NCI-H460 (cell line): ENCODE measurements around the gene EIF2D. TPM values are rescaled to one million over a fixed set of nuclear protein-coding genes. Genes with fewer than 3 reads are reported as not detected.
A peak's percentile ranks its signal among the peaks of the same experiment; 100 is the strongest.

ENCODE experiments used
- DNase-seq: peaks from one replicate; pipeline ENCODE4 v3.0.0-alpha.2; 2016; ENCODE audit warnings: low read depth; ENCODE audit errors: extremely low read depth
- total RNA-seq: library from RNA; depleted of rRNA; stranded (reverse); fragments of >200 nt; shearing (Covaris generic); gene quantifications from 2 replicates; pipeline ENCODE4 v1.2.3, GENCODE V29; 2014

EIF2D gene
- total RNA-seq, 1 experiment from 2014 or later, result 114 TPM

DNA sequence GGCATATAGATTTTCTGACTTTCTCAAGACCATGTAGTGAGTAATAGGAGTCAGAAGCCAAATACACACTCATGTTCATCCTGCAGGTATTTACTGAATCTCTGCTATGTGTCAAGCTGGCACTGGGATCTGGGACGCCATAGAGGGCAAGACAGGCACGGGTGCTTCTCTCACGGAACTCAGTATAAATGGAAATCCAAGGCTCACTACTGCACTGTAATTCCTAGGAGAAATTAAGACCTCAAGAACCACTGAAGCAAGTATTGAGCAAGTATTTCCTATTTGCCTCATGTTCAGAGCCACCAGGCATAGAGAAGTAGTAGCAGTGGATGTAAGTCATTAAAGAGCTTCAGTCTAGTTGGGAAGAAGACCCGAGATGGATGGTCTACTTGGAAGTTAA, 38.9 kb downstream of the EIF2D start:
- DNase-seq, result no peak

DNA sequence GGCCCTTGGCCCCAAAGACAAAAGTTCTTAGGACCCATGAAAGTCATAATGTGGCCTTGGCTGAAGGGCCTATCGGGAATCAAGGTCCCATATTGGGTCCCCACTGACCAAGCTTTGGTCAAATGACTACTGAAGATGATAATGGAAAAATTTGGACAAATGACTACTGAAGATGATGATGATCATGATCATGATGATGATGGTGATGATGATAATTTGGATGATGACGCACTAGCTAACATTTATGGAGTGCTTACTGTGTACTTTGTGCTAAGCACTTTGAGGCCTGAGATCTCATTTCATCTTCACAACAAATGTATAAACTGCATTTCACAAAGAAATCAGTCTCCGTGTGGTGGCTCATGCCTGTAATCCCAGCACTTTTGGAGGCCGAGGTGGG, 39.4 kb downstream of the EIF2D start:
- no peak for DNase-seq

DNA sequence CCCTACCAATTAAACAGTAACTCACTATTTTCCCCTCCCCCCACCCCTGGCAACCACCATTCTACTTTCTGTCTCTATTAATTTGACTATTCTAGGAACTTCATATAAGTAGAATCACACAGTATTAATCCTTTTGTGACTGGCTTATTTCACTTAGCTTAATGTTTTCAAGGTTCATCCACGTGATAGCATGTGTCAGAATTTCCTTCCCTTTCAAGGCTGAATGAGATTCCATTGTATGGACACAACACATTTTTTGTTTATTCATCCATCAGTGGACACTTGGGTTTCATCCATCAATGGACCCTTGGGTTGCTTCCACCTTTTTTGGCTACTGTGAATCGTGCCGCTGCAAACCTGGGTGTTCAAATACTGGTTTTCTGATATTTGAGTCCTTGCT, 41.7 kb downstream of the EIF2D start:
- DNase-seq, result no peak

DNA sequence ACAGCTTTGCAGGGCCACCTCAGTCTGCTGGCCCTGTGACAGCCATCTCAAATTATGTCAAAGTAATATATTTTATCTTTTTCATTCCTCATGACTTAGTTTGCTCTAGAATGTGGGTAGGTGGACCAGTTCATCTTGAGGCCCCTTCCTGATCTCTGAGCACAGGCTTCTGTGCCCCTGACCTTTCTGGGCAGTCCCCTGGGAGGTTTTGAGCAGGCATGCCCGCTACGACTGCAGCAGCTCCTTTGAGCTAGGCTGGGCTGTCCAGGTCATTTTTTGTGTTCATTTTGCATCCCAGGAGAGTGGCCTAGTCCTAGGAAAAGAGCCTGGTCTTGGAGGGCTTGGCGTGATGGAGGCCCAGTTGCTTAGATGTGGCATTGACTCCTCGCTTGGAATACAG, 42.7 kb downstream of the EIF2D start:
- DNase-seq, result no peak

DNA sequence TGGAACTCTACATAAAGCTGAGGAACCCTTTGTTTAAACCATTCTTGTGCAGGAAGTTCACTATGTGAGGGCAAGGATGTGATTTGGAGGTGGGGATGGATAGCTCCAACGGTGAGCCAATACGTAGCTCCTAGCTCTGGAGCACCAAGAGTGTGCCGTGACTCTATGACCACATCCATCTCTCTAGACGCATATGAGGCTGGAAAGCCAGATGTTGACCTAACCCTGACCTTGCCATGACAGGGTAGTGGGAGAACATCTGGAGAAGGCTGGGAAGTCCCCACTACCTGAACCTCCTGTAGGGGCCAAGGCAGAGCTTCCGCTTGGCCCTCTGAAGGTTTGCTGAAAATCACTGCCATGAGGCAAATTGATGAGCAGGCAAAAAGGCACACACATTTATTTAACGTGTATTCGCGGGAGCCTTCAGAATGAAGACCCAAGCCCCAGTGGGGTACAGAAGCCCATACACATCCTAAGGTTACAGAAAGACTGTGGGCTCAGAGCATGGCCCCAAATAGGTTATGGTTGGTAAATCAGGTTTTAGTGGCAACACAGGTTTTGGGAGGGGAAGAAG, 43.4 kb downstream of the EIF2D start:
- no peak for DNase-seq

- DNase-seq, result no peak
Measured at GRCh38 chr1:206568256-206568655, 44.0 kb downstream of the EIF2D start.

DNA sequence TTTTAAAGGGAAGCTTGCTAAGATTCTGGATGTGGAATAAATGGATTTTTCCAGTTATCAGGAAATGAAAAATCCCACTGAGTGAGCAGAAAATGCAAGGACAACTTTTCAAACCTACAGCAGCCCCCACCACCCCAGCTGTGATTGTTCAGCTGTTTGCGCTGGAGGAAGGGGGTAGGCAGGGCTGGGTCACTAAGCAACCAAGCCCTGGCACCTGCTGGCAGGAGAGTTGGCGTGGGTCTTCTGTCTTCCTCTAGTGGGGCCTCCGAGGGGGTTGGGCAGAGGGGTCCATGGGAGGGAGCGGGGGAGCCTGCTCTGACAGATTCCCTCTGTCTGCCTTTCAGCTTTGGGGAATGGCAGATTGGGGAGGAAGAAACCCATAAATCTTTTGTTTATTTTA, 45.3 kb downstream of the EIF2D start:
- no peak for DNase-seq

- DNase-seq, result no peak
Measured at GRCh38 chr1:206565995-206566394, 46.3 kb downstream of the EIF2D start.

GRCh38 chr1:206563367-206564207, 48.7 kb downstream of the EIF2D start:
- no peak for DNase-seq

GRCh38 chr1:206560007-206560716, 52.1 kb downstream of the EIF2D start:
- DNase-seq, result no peak

DNA sequence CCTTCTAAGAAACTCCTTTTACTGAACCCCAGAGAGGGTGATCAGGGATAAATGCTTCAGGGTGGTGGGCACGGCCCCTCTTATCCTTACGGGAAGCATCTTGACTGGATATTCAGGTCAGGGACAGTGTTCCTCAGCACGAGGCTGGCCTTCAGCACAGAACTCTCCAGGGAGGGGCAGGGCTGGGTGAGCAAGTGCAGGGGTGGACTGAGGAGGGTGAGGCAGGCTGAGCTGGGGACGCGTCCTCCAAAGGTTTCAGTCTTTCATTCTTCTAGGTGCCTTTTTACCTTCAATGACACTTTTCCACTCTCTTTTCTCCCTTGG, 52.6 kb downstream of the EIF2D start:
- no peak for DNase-seq

DNA sequence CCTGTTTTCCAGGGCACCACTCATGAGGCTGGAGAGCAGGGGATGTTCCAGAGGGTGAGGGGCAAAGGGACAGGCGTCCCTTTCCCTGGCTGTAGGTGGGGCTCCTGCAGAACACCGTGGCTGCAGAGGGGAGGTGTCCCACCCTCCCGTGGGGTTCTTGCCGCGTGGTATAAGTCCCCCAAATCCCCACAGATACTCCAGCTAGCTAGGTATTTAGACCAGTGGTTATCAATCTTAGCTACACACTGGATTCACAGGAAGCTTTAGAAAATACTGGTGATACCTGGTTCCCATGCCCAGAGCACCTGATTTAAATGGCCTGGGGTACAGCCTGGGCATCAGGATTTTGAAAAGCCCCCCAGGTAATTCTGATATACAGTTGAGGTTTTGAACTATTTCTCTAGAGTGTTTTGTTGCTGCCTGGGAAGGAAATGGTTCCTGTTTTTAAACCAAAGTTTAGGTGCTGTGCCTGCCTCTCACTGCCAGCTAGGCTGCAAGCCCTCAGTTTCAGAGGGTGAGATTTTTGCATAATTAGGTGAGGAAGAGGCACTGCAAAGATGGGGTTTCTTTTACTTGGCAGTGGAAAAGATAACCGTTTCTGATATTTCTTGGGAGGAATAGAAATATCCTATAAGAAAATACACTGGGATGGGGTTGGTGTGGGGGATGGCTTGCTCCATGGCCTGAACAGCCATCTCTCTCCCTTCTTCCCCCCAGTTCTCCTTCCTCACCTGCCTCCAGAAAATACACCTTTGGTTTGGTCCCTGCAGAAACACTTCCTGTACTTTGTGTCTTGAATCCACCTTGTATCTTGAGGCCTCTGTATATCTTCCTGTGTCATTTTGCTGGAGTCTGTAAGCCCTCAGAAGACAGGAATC, 53.2 kb downstream of the EIF2D start:
- DNase-seq, result no peak

DNA sequence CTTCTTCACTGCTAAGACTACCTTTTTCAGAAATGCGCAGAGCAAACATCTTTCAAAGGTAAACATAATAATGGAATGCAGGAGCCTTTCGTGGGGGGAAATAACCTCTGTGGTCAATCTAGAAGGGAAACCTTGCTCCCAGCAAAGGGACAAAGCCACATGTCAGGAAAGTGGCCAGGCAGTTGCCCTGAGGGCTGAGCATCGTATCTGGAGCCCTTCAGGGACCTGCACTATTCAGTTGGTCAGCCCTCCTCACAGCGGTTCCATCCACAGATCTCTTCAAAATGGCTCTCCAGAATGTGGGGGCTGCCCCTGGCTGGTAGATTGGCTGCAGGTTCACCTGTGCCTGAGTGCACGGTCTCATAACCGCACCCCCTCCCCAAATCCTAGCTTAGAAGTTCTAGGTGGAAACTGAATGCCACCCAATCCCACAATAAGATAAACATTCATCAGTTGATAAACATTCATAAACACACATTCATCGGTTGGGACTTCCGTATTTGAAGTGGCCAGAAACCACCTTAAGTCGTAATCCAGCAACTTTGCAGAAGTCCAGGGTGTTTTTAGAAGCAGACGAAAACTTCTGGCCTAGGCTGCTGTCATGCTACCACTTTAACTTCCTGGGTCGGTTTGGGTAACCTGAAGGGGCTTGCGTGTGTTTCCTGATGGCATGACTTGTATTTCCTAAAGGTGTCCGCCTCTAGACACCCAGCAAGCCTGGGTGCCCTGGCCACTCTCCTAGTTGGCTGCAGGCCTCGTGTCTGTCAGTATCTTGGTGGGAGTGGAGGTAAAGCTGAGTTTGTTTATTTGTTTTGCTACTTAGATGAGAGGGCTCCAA, 54.4 kb downstream of the EIF2D start:
- no peak for DNase-seq

DNA sequence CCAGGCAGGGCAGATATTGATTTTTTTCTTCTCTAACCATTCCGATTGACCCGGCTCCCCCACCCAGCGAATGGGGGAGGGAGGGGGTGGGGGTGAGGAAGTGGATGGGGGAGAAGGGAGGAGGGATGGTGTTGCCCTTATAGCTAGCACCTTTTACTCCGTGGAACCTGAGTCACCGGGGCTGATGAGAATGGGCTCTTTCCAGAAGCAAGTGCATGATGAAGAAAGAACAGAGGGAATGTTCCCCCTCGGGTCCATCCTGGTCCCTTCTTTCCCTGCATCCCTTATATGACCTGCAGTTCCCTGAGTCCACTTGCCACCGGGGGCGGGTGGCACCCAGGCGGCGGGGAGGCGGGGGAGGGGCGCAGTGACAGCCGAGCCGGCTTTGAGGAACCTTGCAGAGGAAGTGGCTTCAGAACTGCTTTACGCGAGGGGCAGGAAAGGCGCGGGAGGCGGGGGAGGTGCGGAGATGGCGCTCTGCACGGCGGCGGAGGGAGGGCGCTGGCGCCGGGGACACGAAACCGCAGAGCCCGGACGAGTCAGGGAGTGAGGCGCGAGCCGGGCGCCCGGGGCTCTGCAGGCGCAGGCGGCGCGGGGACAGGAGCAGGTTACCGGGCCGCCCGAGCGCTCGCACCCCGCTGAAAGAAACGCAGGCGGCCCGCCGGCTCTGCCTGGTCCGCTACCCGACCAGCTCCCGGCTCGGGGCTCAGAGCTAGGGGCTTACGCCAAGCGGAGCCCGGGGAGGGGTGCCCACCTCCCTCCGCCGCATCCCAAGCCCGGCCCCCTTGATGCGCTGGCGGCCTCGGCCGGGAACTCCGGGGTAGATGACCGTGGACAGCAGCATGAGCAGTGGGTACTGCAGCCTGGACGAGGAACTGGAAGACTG, 55.3 kb downstream of the EIF2D start:
- DNase-seq, result peak; percentile 15

GRCh38 chr1:206556047-206556749, 56.1 kb downstream of the EIF2D start:
- no peak for DNase-seq

DNA sequence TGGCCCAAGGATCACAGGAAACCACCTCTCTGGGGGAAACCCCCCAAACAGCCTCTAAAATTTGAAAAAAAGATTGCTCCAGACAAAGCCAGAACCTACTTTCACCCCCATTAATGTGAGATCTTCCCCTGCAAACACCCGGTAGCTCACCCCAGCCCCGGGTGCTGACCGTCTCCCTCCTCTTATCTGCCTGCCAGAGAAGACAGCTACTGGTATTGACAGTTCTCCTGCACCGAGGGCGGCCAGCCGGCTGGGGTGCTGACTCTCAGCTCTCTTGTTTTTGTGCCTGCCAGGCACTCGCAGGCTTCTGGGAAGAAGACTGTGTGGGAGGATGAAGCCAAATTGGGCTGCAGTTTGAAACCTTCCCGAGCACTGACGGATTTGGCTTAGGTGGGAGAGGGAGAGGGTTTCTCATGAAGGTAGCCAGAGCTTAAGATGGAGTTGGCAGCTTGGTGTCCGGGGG, 56.8 kb downstream of the EIF2D start:
- no peak for DNase-seq

DNA sequence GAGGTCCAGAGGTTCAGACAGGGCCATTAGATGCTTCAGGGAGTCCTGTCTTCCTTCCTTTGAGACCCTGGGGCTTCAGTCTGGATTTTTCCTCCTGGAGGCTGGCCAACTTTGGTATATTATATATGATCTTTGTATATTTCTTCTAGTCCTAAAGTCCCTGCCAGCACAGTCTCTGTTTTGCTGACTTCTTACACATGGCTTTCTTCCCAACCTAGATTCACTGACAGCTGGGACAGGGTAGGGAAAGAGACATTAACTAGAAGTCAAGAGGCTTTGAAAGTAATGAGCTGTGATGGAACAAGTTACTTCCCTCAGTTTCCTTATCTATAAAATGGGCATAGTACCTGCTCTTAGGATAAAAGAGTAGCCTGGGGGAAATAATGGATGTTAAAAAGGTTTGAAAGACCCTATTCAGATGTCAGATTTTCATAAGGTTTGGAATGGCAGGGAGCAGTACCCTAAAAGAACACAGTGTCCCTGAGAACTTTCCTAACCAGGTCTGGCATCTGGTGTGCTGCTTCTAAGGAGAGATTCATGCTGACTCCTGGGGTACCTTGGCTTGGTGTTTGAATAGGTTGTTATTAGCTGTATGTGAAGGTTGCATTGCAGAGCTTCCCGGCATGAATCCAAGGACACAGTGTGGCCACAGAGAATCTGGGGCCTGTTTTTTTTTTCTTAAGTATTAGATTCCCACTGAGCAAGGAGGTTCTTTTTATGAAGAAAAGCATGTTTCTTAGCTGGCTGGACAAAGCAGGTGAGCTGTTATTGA, 57.4 kb downstream of the EIF2D start:
- no peak for DNase-seq

- no peak for DNase-seq
Measured at GRCh38 chr1:206554211-206554610, 58.1 kb downstream of the EIF2D start.
